Activated CD4-positive, alpha-beta T cell treated with anti-CD3 and anti-CD28 coated beads, Interleukin-2, Interleukin-6, amounts not matched to agents 100 ng/mL and 50 ng/mL, durations not matched to agents 16 hours and 8 hours (primary cell): Measurements from ENCODE around the gene LYRM1.
"Not testable (repeated sequence)": the region's sequence is repeated elsewhere in the genome, so short reads cannot be mapped to it uniquely, and the experiment has no call there.

ENCODE experiments used
- DNase-seq: peaks from one replicate; pipeline ENCODE4 v3.0.0-alpha.2; 2020

Gene LYRM1

DNA sequence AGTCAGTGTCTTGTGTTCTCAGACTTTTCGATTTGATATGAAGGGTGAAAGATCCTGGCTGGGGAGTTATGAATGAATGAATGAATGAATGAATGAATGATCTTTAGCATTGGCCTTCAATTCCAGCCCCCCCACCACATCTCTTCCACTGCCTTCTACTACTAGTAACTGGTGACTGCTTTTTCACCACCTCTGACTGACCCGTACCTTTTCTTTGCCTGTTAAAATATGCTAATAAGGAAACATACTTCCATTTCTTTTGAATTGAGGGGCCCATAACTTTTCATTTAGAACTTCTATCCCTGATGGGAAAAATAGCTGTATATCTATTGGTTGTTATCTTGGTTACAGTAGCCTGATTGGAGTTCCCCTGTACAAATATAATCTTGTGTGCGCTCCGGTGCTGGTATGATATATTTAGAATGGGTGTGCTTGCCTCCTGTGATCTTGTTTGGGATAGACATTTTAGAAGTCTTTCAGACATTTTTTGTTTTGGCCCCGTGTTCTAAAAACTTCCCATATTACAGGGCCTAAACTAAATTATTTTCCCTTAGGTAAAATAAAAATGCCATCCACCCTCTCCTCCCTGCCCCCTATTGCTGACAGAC is 3.4 kb downstream of the LYRM1 start:
- no peak for DNase-seq

GRCh38 chr16:20904507-20905081 is 4.0 kb downstream of the LYRM1 start:
- peak; percentile 72 for DNase-seq

- no peak for DNase-seq
Measured at GRCh38 chr16:20905576-20905975, 5.0 kb downstream of the LYRM1 start.

- no peak for DNase-seq
Measured at GRCh38 chr16:20906341-20907255, 6.0 kb downstream of the LYRM1 start.

GRCh38 chr16:20910781-20911321 is 10.3 kb downstream of the LYRM1 start:
- peak; percentile 66 for DNase-seq

DNA sequence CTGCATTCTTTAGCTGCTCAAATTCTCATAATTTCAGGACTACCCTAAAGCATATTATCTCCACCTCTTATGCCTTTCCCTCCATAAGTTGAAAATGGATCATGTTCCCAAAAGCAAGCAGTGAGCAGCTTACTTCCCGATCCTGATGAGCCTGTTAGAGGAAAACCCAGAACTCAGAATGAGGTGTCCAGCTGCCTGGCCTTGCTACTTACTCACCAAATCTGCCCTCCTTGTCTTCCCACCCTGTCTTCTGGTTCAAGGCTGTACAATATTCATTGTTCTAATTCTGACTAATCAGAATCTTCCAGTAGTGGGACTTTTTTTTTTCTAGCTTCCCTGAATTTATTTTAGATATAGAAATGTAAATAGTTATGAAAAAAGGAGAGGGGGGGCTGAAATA is 10.8 kb downstream of the LYRM1 start:
- no peak for DNase-seq

GRCh38 chr16:20916289-20916688 is 15.7 kb downstream of the LYRM1 start:
- no peak for DNase-seq

- no peak for DNase-seq
Measured at GRCh38 chr16:20916942-20917341, 16.4 kb downstream of the LYRM1 start.

- peak; percentile 27 for DNase-seq
Measured at GRCh38 chr16:20918486-20919239, 18.1 kb downstream of the LYRM1 start.

- no peak for DNase-seq
Measured at GRCh38 chr16:20920091-20920490, 19.5 kb downstream of the LYRM1 start.

DNA sequence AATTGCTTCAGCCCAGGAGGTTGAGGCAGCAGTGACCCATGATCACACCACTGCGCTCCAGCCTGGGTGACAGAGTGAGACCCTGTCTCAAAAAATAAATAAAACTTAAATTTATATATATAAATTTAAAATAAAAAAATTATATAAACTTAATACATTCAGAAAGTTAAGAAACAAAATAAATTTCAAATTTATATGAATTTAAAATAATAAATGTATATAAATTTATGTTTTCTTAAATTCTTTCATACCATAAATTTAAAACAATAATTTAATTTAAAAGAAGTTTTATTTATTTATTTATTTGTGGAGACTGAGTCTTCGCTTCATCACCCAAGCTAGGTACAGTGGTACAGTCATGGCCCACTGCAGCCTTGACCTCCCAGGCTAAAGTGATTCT is 20.2 kb downstream of the LYRM1 start:
- no peak for DNase-seq

DNA sequence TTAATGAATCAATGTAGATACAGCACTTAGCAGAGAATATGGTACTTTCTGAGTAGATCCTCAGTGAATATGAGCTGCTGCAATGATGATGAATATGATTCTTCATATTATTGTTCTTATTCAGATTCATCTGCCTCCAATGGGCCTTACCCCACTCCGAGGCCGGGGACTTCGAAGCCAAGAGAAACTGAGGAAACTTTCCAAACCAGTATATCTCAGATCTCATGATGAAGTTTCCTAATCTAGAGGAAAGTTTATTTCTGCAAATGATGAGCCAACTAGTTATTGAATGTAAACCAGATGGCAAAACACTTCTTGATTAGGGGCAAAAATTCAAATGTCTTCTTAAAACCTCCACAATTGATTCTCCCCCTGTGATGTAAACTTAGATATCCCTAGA is 23.3 kb downstream of the LYRM1 start:
- DNase-seq, result no peak

- no peak for DNase-seq
Measured at GRCh38 chr16:20925751-20926150, 25.2 kb downstream of the LYRM1 start.

DNA sequence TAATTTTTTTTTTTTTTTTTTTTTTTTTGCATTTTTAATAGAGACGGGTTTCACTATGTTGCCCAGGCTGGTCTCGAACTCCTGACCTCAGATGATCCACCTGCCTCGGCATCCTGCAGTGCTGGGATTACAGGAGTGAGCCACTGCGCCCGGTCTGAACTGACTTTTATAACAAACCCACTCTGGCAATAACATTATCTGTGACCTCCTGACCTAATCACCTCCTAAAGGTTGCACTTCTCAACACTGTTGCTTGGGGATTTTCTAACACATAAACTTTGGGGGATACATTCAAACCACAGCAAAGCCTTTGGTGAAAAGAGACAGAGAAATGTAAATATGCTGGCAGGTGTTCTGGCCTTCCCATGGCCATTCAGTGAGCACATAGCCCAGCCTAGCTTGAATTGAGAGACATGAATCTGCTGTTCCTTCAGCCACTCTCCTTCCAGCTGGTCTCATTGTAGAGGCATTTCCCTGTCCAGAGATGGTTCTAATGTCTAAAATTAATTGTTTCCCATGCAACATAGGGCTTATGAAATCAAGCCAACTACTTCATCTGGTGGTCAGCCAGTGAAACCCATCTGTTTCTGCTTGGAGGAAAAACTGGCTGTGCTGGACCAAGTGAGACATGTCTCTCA is 28.3 kb downstream of the LYRM1 start:
- DNase-seq, result no peak

DNA sequence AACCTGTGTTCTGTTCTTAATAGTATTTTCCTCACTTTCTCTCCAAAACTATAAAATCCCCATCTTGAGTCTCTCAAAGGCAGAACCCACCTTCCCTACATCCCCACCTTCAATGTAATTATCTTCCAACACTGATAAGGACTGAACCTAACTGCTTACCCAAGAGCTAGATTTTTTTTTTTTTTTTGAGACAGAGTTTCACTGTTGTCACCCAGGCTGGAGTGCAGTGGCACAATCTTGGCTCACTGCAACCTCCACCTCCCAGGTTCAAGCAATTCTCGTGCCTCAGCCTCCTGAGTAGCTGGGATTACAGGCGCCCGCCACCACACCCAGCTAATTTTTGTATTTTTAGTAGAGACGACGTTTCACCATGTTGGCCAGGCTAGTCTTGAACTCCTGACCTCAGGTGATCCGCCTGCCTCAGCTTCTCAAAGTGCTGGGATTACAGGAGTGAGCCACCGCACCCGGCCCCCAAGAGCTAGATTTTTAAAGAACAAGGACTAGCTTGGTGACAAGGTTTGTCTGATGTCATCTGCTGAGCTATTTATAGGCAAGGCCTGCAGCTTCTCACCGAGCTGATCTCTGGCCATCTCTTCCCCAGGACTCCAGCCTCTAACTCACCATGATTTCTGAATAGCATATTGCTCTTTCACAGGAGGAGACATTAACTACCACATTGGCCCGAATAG is 29.2 kb downstream of the LYRM1 start:
- not testable (repeated sequence) for DNase-seq

DNA sequence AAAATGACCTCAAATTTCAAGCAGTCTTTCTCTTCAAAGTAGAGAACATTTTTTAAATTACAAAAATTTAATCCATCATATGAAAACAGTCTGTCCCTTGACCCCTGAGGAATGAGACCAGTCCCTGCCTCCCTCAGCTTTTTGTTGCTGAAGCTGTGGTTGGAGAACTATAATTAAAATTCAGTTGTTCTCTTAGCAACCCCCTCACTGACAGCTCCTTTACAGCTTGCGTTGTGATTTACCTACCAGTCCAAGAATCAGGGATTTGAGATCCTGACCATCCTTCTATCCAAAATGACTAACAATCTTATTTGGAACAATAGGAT is 29.8 kb downstream of the LYRM1 start:
- no peak for DNase-seq

- DNase-seq, result no peak
Measured at GRCh38 chr16:20931066-20931600, 30.6 kb downstream of the LYRM1 start.

GRCh38 chr16:20933589-20933988 is 33.0 kb downstream of the LYRM1 start:
- no peak for DNase-seq

- DNase-seq, result no peak
Measured at GRCh38 chr16:20937736-20938135, 37.2 kb downstream of the LYRM1 start.

- DNase-seq, result peak; percentile 79
Measured at GRCh38 chr16:20938426-20938825, 37.9 kb downstream of the LYRM1 start.

- peak; percentile 69 for DNase-seq
Measured at GRCh38 chr16:20939611-20940010, 39.0 kb downstream of the LYRM1 start.
